Measurements from ENCODE around the gene CATSPERD.
"Not testable (repeated sequence)": the region's sequence is repeated elsewhere in the genome, so short reads cannot be mapped to it uniquely, and the experiment has no call there.

The CATSPERD gene

DNA sequence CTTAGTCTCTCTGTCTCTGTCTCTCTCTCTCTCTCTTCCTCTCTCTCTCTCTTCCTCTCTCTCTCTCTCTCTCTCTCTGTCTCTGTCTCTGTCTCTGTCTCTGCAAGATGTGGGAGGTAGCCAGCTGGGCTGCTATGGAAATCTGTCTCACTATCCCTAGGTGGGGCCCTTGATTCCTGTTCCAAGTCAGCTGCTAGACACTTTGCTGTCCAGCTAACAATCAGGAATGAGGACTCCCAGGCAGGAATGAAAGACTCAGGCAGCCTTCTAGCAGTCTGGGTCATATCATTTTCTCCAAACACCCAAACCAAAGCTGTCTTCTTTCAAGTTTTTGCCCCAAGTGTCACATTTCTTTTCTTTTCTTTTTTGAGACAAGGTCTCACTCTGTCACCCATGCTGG, 23.2 kb downstream of the CATSPERD start:
- in situ Hi-C loops (cut with HindIII; ENCODE audit: low pct_ligation_motif_present, low sequenced_read_pairs) = no loop called here
- Histone ChIP-seq H3K4me3 (ENCODE audit: low read depth, low read length) (no peak overlapping the region), H3K27me3 (replicated peaks) (no peaks in the 10 kb centered on the region), H3K36me3 (replicated peaks) (no peaks in the 10 kb centered on the region), H3K27ac (no peak overlapping the region)
- TF ChIP-seq, protein P1, sequence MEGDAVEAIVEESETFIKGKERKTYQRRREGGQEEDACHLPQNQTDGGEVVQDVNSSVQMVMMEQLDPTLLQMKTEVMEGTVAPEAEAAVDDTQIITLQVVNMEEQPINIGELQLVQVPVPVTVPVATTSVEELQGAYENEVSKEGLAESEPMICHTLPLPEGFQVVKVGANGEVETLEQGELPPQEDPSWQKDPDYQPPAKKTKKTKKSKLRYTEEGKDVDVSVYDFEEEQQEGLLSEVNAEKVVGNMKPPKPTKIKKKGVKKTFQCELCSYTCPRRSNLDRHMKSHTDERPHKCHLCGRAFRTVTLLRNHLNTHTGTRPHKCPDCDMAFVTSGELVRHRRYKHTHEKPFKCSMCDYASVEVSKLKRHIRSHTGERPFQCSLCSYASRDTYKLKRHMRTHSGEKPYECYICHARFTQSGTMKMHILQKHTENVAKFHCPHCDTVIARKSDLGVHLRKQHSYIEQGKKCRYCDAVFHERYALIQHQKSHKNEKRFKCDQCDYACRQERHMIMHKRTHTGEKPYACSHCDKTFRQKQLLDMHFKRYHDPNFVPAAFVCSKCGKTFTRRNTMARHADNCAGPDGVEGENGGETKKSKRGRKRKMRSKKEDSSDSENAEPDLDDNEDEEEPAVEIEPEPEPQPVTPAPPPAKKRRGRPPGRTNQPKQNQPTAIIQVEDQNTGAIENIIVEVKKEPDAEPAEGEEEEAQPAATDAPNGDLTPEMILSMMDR (IDR thresholded peaks at IDR 0.05; ENCODE audit: low read depth, low read length, missing control alignments) = no peak
- DNase-seq = no peak

DNA sequence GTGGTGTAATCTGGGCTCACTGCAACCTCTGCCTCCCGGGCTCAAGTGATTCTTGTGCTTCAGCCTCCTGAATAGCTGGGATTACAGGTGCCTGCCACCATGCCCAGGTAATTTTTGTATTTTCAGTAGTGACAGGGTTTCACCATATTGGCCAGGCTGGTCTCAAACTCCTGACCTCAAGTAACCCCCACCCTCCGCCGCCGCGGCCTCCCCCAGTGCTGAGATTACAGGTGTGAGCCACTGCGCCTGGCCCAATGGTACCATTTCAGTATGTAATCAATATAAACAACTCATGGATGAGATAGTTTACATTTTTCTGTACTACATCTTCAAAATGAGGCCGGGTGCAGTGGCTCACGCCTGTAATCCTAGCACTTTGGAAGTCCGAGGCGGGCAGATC, 24.6 kb downstream of the CATSPERD start:
- in situ Hi-C loops (cut with HindIII; ENCODE audit: low pct_ligation_motif_present, low sequenced_read_pairs); H3K27ac ChIP-seq; H3K36me3 ChIP-seq (replicated peaks); H3K27me3 ChIP-seq (replicated peaks); H3K4me3 ChIP-seq (ENCODE audit: low read depth, low read length); DNase-seq: not testable (repeated sequence)

DNA sequence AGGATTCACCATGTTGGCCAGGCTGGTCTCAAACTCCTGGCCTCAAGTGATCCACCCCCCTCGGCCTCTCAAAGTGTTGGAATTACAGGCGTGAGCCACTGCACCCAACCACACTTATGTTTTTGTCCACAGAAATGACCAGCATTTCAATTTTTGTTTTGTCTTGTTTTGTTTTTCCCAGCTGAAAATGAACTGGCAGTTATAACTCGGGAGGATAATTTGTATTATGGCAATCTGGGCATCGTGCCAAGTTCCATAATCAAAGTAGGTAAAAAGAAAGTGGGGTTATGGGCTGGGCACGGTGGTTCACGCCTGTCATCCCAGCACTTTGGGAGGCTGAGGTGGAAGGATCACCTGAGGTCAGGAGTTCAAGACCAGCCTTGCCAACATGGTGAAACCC, 28.5 kb downstream of the CATSPERD start:
- DNase-seq; in situ Hi-C loops (cut with HindIII; ENCODE audit: low pct_ligation_motif_present, low sequenced_read_pairs): not testable (repeated sequence)

DNA sequence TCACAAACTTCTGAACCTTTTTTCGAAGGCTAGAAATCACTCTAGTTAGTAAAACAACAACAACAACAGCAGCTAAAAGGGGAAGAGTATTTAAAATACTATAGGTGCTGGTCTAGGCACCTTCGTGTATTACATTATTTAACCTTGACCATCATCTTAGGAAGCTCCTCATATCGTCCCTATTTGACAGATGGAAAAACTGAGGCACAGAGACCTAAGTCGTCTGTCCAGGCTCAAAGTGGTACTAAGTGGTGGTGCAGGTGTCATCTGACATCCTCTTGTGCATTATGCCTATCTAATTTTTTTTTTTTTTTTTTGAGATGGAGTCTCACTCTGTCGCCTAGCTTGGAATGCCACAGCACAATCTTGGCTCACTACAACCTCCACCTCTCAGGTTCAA, 29.1 kb downstream of the CATSPERD start:
- Histone ChIP-seq H3K27me3 (replicated peaks) (no peaks in the 10 kb centered on the region), H3K36me3 (replicated peaks) (no peaks in the 10 kb centered on the region), H3K4me3 (ENCODE audit: low read depth, low read length) (no peak overlapping the region), H3K27ac (no peak overlapping the region)
- no peak for DNase-seq
- TF ChIP-seq, protein P1 (IDR thresholded peaks at IDR 0.05; ENCODE audit: low read depth, low read length, missing control alignments) = no peak
- in situ Hi-C loops (cut with HindIII; ENCODE audit: low pct_ligation_motif_present, low sequenced_read_pairs) = no loop called here

More for the DNA sequence above, 28.5 kb downstream of the CATSPERD start:
- H3K27me3 ChIP-seq (replicated peaks); H3K4me3 ChIP-seq (ENCODE audit: low read depth, low read length); H3K36me3 ChIP-seq (replicated peaks); H3K27ac ChIP-seq: not testable (repeated sequence)

DNA sequence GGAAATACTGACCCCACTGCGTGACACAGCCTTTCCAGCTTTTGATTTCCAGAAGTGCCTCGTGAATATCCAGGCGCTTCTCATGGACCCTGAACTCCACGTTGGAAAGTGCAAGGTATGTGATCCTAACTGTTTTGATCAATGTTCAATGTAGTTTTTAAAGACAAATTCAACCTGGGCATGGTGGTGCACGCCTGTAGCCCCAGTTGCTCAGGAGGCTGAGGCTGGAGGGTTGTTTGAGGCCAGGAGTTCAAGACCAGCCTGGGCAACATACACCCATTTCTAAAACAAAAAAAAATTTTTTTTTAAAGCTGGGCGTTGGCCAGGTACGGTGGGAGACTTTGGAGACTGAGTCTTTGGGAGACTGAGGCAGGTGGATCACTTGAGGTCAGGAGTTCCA, 31.3 kb downstream of the CATSPERD start:
- Histone ChIP-seq H3K27ac (no peak overlapping the region), H3K36me3 (replicated peaks) (no peaks in the 10 kb centered on the region), H3K27me3 (replicated peaks) (no peaks in the 10 kb centered on the region), H3K4me3 (ENCODE audit: low read depth, low read length) (no peak overlapping the region)
- no peak for DNase-seq
- TF ChIP-seq, protein P1 (IDR thresholded peaks at IDR 0.05; ENCODE audit: low read depth, low read length, missing control alignments) = no peak
- in situ Hi-C loops (cut with HindIII; ENCODE audit: low pct_ligation_motif_present, low sequenced_read_pairs) = no loop called here

DNA sequence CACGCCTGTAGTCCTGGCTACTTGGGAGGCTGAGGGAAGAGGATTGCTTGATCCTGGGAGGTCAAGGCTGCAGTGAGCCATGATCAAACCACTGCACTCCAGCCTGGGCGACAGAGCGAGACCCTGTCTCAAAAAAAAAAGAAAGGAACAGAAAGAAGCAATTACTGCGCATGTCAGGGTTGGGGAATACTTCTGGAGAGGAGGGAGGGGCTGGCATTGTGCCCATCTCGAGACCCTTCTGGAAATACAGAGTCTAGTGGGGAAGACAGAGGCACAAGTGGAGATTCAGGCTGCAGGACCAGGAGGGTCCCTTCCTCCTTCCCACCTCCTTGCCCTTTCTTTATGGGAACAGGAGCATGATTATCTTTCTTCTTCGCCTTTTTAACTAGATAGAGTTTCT, 33.3 kb downstream of the CATSPERD start:
- H3K36me3 ChIP-seq (replicated peaks) = no peaks in the 10 kb centered on the region
- no peak overlapping the region for H3K27ac ChIP-seq
- no peaks in the 10 kb centered on the region for H3K27me3 ChIP-seq (replicated peaks)
- no peak for DNase-seq
- H3K4me3 ChIP-seq (ENCODE audit: low read depth, low read length) = no peak overlapping the region
- in situ Hi-C loops (cut with HindIII; ENCODE audit: low pct_ligation_motif_present, low sequenced_read_pairs) = no loop called here
- TF ChIP-seq, protein P1 (IDR thresholded peaks at IDR 0.05; ENCODE audit: low read depth, low read length, missing control alignments) = no peak

DNA sequence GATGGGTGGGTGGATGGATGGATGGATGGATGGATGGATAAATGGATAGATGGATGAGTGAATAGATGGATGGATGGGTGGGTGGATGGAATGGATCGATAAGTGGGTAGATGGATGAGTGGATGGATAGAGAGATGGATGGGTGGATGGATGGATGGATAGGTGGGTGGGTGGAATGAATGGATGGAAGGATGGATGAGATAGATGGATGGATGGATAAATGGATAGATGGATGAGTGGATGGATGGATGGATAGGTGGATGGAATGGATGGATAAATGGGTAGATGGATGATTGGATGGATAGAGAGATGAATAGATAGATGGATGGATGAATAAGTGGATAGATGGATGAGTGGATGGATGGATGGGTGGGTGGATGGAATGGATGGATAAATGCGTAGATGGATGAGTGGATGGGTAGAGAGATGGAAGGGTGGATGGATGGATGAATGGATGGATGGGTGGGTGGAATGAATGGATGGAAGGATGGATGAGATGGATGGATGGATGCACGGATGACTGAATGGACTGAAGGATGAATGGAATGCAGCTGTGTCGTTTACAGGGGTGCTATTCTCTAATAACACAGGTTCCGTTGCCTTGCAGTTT, 42.3 kb downstream of the CATSPERD start:
- no peaks in the 10 kb centered on the region for H3K27me3 ChIP-seq (replicated peaks)
- no peak overlapping the region for H3K4me3 ChIP-seq (ENCODE audit: low read depth, low read length)
- DNase-seq = no peak
- in situ Hi-C loops (cut with HindIII; ENCODE audit: low pct_ligation_motif_present, low sequenced_read_pairs) = no loop called here
- H3K27ac ChIP-seq = no peak overlapping the region
- TF ChIP-seq, protein P1 (IDR thresholded peaks at IDR 0.05; ENCODE audit: low read depth, low read length, missing control alignments) = no peak
- H3K36me3 ChIP-seq (replicated peaks) = no peaks in the 10 kb centered on the region

Data from brain microvascular endothelial cell (primary cell).